ENCODE data around the gene LYPD6. TPM values are rescaled to one million over a fixed set of nuclear protein-coding genes. Genes with fewer than 3 reads are reported as not detected.

The LYPD6 gene, protein sequence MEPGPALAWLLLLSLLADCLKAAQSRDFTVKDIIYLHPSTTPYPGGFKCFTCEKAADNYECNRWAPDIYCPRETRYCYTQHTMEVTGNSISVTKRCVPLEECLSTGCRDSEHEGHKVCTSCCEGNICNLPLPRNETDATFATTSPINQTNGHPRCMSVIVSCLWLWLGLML
- 3.1 and 4.0 TPM in 2 replicates for total RNA-seq
- 3.0 and 3.3 TPM in 2 replicates for polyA plus RNA-seq
- polyA plus RNA-seq (2011; cell fraction: cytosol; rRNA removed) = 3.2 and 3.4 TPM in 2 replicates
- polyA plus RNA-seq (2011; cell fraction: nucleus; rRNA removed) = 3.8 TPM in 2 replicates
- 4.2 and 4.9 TPM in 2 replicates for polyA plus RNA-seq (2012)
- polyA minus RNA-seq = 7.1 and 9.5 TPM in 2 replicates
- polyA minus RNA-seq (2011; cell fraction: cytosol; rRNA and poly(A)+ RNA removed) = 2.6 TPM
- polyA minus RNA-seq (2011; cell fraction: nucleus; rRNA and poly(A)+ RNA removed) = 3.4 and 5.0 TPM in 2 replicates
- Bru-seq, nascent RNA = percentile 52 among the genes with signal in this experiment
- percentile 36 among the genes with signal in this experiment for BruChase-seq, experiment 1, labeled RNA remaining after a 6-hour chase
- percentile 43 among the genes with signal in this experiment for BruChase-seq, experiment 2, labeled RNA remaining after a 2-hour chase
- long read RNA-seq, full-length matches to known transcripts = 2 of 6 reads
- long read RNA-seq, partial matches to known transcripts = 3 of 6 reads
- long read RNA-seq, other reads (novel, unspliced or antisense) = 1 of 6 reads

DNA sequence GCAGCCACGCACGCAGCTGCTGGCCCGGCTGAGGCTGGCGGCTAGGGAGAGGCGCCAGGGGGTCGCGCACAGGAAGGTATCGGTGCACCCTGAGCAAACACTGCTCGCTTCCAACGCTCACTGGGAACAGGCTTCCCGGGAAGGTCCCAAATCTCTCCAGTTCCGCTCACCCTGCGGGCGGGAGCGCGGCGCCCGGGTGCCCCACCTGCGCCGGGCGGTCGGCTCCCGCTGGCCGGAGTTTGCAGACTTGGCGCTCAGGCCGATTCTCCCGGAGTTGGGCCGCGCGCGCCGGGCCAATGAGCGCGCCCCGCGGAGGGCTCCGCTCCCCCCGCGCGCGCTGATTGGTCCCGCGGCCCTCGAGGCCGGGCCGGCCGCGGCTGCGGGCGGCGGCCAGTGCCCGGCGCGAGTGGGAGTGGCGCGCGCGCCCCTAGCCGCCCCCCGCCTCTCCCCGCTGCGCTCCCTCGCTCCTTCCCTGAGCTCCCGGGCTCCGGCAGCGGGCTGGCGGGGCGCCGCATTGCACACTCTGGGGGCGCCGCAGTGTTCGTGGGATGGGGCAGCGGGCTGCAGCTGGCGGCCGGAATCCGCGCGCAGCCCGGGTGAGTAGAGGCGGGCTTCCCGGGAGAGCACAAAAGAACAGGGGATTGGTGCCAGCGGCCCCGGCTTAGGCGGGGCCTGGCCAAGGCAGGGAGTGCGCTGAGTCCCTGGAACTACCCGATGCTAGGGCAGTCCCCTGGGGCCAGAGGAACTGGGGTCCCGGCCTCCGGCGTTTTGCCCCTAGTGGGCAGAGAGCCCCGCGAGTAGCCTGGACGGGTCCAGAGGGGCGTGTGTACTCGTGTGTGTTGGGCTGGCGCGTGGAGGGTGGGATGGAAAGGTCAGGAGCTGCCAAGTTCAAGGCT is at the start of gene LYPD6:
TSS of gene LYPD6 (plus strand) at position 461 of the 896 bp plus-strand sequence. CDS start 107,122 bp downstream, outside the sequence.
- Histone ChIP-seq H2AFZ (ENCODE audit: low read depth, low read length) (peak within 1 kb of the TSS; percentile 100), H3K27ac (ENCODE audit: insufficient read depth, low read depth, low read length) (peak within 1 kb of the TSS; percentile 41), H3K36me3 (ENCODE audit: control insufficient read depth in 2 of 2, extremely low read depth in 1 of 2, insufficient read depth in 2 of 2, low read length in 2 of 2) (no peaks in the 10 kb centered on the region), H3K9ac (replicated peaks; ENCODE audit: extremely low read depth, insufficient read depth, low read length) (peak within 1 kb of the TSS; percentile 51), H4K20me1 (replicated peaks; ENCODE audit: control insufficient read depth, extremely low read depth, insufficient read depth, low read length) (no peaks in the 10 kb centered on the region), H3K79me2 (ENCODE audit: control insufficient read depth, insufficient read depth, low read length) (no peaks in the 10 kb centered on the region), H3K9me3 (replicated peaks; ENCODE audit: control insufficient read depth, insufficient read depth, low read length) (no peaks in the 10 kb centered on the region), H3K4me3 (replicated peaks in 1 of 3; ENCODE audit: insufficient read depth in 1 of 3, low read depth in 1 of 3, low read length in 3 of 3) (peak within 1 kb of the TSS; percentile 78 to 89 (median 87)), H3K9me1 (replicated peaks; ENCODE audit: control insufficient read depth, extremely low read depth, insufficient read depth, low read length) (no peaks in the 10 kb centered on the region), H3K4me1 (ENCODE audit: control insufficient read depth, extremely low read depth, insufficient read depth, low read length) (peaks cover 12% of the 10 kb centered on the region), H3K4me2 (ENCODE audit: insufficient read depth, low read length) (peak within 1 kb of the TSS; percentile 73), H3K27me3 (ENCODE audit: control insufficient read depth in 2 of 2, insufficient read depth in 2 of 2, low read length in 2 of 2) (no peaks in the 10 kb centered on the region)
- DNase-seq (ENCODE audit: low read depth, low spot score) = peak; percentile 76
- intact Hi-C loops (cut with micrococcal nuclease) = loop anchor here (1.0 to 10.0 kb wide), 3 partner anchors 36 to 1904 kb away; no protein-coding TSS in a partner anchor
- ChIA-PET CTCF (interaction anchor here (0.7 to 2.7 kb wide), 8 partner anchors 17 to 231 kb away, joined by 3 to 18 read pairs (median 5); no protein-coding TSS in a partner anchor), POLR2A (no interaction called here)
- dilution Hi-C loops (cut with MboI; ENCODE audit: extremely low pct_ligation_motif_present, low sequenced_read_pairs) = no loop called here
- TF ChIP-seq JUN (IDR thresholded peaks at IDR 0.05; ENCODE audit: borderline replicate concordance, insufficient read depth, insufficient read length, low read depth) (no peak), POLR2A (IDR thresholded peaks at IDR 0.05; ENCODE audit: low read depth, low read length) (no peak), CTCF (IDR thresholded peaks at IDR 0.05; ENCODE audit: extremely low read depth in 1 of 2, insufficient read depth in 1 of 2, low read depth in 1 of 2, low read length in 2 of 2) (peak; percentile 6 to 15), POLR2AphosphoS5 (IDR thresholded peaks at IDR 0.05; ENCODE audit: insufficient read depth, low read depth, low read length) (peak; percentile 25), FOS (IDR thresholded peaks at IDR 0.05; ENCODE audit: borderline replicate concordance, insufficient read depth, low read length) (no peak), MYC (IDR thresholded peaks at IDR 0.05; ENCODE audit: low read depth, low read length) (no peak), EZH2 (IDR thresholded peaks at IDR 0.05; ENCODE audit: borderline replicate concordance, low read depth, low read length, severe bottlenecking) (no peak), GATA2 (IDR thresholded peaks at IDR 0.05; ENCODE audit: insufficient read depth, insufficient read length, low read depth, low read length) (no peak), MAX (IDR thresholded peaks at IDR 0.05; ENCODE audit: insufficient read depth, insufficient read length) (no peak)
- no TSS peak for BruUV-seq (replicated peaks)
- peak; percentile 64 for FAIRE-seq

Measured in endothelial cell of umbilical vein (primary cell).